Smooth muscle cell of the pulmonary artery (primary cell): Measurements from ENCODE around the gene YTHDF1. TPM values are rescaled to one million over a fixed set of nuclear protein-coding genes. Genes with fewer than 3 reads are reported as not detected.

Experiments
- total RNA-seq: library from RNA; depleted of rRNA; stranded (reverse); fragments of >200 nt; gene quantifications from 2 replicates; pipeline ENCODE4 v1.2.3, GENCODE V29; 2014

The YTHDF1 gene
- 21.3 and 24.2 TPM in 2 replicates for total RNA-seq

DNA sequence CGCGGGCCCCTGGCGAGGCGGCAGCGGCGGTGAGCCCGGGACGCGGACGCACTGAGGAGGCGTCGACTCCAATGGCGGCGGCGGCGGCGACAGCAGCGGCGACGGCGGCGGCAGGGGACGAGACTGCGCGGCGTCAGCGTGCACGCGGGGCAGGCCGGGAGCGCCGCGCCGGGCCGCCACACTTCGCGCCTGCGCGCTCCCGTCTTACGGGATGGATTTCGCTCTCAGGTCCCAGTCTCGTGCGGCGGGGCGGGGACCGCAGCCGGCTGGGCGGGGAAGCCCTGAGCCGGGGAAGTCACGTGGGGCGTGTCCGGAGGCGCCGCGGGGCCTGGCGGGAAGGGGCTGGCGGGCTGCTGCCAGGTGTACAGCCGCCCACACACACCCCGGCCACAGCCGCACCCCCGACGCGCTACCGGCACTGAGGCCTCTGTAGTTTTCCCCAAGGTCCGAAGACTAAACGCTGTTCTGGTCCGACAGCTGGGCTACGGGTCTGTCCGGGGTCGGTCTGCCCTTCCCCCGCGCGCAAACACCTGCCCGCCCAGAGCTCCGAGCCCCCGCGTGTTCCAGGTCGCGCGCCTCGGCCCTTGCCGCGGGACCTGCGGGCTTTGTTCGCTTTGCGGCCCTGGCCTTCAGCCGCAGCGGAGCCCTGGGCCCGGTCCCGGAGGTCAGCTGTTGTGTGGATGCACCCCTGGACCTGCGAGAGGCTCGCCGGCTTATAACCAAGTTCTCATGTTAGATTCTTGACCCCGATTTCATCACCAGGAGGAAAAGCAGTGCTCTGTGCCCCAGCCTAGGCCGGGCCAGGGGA is at the start of gene YTHDF1:
Gene YTHDF1 (minus strand): TSS at position 91 of the 808 bp plus-strand sequence. CDS start 239 bp downstream, outside the sequence.

DNA sequence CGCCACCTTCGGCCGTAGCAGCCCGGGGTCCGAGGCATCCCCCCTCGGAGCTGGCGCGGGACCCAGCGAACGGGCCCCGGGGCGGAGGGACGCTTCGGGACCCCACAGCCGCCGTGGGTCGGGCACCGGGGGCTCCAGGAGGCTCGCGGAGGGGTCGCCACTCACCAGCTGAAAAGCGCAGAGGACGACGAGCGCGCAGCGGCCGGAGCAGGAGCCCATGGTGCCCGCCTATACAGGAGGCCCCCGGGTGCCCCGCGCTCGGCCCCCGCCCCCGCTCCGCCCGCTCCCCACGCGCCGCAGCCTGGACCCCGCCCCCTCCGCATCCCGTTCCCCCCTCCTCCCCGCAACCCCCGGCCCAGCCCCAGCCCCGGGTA is 38.3 kb upstream of the YTHDF1 start, which contains the start of gene NKAIN4:
Gene NKAIN4 (minus strand): TSS at position 232 of the 374 bp plus-strand sequence. CDS start 13 bp downstream, at position 219.

DNA sequence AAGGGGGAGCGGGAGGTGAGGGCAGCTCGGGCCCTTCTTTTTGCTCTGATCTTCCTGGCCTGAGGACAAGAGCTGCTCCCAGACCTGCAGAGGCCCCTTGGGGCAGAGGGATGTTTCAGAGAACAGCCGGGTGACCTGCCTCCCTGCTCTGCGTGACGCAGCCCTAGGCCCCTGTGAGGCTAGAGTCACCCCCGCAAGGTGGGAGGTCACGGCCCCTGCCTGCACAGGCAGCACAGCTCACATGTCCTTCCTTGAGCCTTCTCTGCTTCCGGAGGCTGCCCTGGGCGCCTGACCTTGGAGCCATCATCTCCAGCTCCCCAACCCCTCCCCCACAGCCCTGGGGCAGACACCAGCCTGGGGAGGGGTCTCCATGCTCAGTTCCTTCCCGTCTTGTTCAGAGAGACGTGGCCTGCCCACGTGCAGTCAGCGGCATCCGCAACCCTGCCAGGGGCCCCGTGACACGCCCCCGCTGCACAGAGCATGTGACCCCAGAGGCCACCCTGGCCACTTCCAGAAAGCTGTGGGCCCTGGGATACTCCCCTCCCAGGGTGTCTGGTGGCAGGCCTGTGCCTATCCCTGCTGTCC is 19.6 kb upstream of the YTHDF1 start, which contains the start of gene BIRC7:
Gene BIRC7 (plus strand): TSS at position 507 of the 585 bp plus-strand sequence. CDS start 192 bp downstream, outside the sequence.

Other genes starting within 250 kb of the YTHDF1 start
- gene BHLHE23, start 209.2 kb downstream of the YTHDF1 start, total RNA-seq = not detected in 2 replicates
- gene BIRC7, start 19.8 kb upstream of the YTHDF1 start, total RNA-seq = 0.07 TPM in 2 replicates
- not detected in 2 replicates for gene NKAIN4, start 38.3 kb upstream of the YTHDF1 start, total RNA-seq
- 73.8 and 77.8 TPM in 2 replicates for gene ARFGAP1, start 56.7 kb upstream of the YTHDF1 start, total RNA-seq
- under 0.01 and 0.07 TPM in 2 replicates for gene COL20A1, start 77.1 kb upstream of the YTHDF1 start, total RNA-seq
- not detected in 2 replicates for gene CHRNA4, start 145.2 kb upstream of the YTHDF1 start, total RNA-seq